Esophagus muscularis mucosa (tissue), 3 donors: ENCODE measurements around the gene VEZF1.

Experiments used
- POLR2AphosphoS5 ChIP-seq, 2 donors: sonication (generic); formaldehyde crosslinking; IDR thresholded peaks; one replicate each; pipeline ENCODE4 v1.6.1; 2017; ENCODE audit warnings: antibody characterized with exemption in 2 of 2
- TF ChIP-seq, protein P1 (sequence below), 3 experiments: fragments of 200-600 bp in 2 of 3; fragments of 450-650 bp in 1 of 3; sonication (generic) in 2 of 3; IDR thresholded peaks; one replicate each; pipeline ENCODE4 v1.5.1; 2017 to 2019; ENCODE audit warnings: antibody characterized with exemption in 3 of 3, mild to moderate bottlenecking in 2 of 3, moderate library complexity in 1 of 3

DNA sequence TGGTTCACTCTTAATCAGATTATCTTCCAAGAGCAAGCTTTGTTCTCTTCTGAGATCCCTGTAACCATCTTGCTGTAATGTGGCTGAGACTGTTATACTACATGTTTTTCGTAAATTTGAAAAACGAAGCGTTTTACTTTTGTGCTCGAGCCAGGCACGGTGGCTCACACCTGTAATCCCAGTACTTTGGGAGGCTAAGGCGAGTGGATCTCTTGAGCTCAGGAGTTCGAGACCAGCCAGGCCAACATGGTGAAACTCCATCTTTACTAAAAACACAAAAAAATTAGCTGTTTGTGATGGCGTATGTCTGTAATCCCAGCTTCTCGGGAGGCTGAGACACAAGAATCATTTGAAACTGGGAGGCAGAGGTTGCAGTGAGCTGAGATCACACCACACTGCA is 40.7 kb downstream of the VEZF1 start:
- TF ChIP-seq, protein P1, sequence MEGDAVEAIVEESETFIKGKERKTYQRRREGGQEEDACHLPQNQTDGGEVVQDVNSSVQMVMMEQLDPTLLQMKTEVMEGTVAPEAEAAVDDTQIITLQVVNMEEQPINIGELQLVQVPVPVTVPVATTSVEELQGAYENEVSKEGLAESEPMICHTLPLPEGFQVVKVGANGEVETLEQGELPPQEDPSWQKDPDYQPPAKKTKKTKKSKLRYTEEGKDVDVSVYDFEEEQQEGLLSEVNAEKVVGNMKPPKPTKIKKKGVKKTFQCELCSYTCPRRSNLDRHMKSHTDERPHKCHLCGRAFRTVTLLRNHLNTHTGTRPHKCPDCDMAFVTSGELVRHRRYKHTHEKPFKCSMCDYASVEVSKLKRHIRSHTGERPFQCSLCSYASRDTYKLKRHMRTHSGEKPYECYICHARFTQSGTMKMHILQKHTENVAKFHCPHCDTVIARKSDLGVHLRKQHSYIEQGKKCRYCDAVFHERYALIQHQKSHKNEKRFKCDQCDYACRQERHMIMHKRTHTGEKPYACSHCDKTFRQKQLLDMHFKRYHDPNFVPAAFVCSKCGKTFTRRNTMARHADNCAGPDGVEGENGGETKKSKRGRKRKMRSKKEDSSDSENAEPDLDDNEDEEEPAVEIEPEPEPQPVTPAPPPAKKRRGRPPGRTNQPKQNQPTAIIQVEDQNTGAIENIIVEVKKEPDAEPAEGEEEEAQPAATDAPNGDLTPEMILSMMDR (IDR thresholded peaks at IDR 0.05): no peak
- no peak for TF ChIP-seq POLR2AphosphoS5 (IDR thresholded peaks at IDR 0.05)
